ENCODE results near the gene CDAN1.

GRCh38 chr15:42725331-42725903 is 11.5 kb downstream of the CDAN1 start:
- TF ChIP-seq POLR2A (IDR thresholded peaks at IDR 0.05) (no peak), POLR2AphosphoS5 (IDR thresholded peaks at IDR 0.05) (no peak)

Measured in stomach (tissue), 4 donors.